HCT116 (cell line): ENCODE results near the gene GPC5.

Experiments
- POLR2A ChIP-seq: IDR thresholded peaks from 2 replicates; pipeline ENCODE4 v1.7.0; 2011; ENCODE audit warnings: borderline replicate concordance; ENCODE audit not compliant: insufficient read depth, insufficient read length; ENCODE audit errors: extremely low read depth
- POLR2AphosphoS5 ChIP-seq: IDR thresholded peaks from 2 replicates; pipeline ENCODE4 v1.6.1; 2011; ENCODE audit warnings: mild to moderate bottlenecking, low read depth, low read length, moderate library complexity
- ZNF274 ChIP-seq: fragments of 200-500 bp; sonication (Bioruptor generic); IDR thresholded peaks from 2 replicates; pipeline ENCODE4 v1.6.1; 2014; ENCODE audit warnings: mild to moderate bottlenecking, low read depth, low read length, inconsistent platforms
- TF ChIP-seq, protein P1 (sequence below), 3 experiments: fragments of 200-600 bp in 1 of 3; sonication (generic) in 1 of 3; IDR thresholded peaks in 2 of 3; conservative IDR thresholded peaks in 1 of 3; 2 replicates each; pipeline ENCODE4 v1.5.1; 2012 to 2017; ENCODE audit warnings: low read depth in 2 of 3, low read length in 2 of 3, antibody characterized with exemption in 1 of 3, borderline replicate concordance in 1 of 3, control low read depth in 1 of 3, mild to moderate bottlenecking in 1 of 3, mixed read lengths in 1 of 3, mixed run types in 1 of 3, moderate library complexity in 1 of 3; ENCODE audit not compliant: insufficient read depth in 1 of 3

DNA sequence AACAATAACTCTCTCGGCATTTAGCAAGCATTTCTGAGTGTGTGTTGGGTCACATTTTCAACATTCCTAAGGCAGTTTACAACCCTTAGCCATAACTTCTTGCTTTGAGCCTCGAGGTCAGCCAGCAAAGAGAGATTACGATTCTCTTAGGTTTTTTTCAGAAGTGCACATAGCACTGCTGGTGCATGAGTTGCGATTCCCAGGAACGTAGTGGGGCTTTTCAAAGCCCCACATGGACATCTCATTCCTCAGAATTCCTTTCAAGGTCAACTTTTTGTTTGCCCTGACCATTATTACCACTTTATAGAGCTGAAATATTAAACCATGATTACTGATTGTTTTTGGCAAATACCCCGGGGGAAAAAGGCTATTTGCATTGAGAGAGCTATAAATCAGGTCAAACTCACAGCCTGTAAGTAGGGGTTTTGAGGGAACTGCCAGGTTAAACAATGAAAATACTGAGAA lies 705.3 kb downstream of the GPC5 start:
- TF ChIP-seq ZNF274, result no peak
- TF ChIP-seq, protein P1, sequence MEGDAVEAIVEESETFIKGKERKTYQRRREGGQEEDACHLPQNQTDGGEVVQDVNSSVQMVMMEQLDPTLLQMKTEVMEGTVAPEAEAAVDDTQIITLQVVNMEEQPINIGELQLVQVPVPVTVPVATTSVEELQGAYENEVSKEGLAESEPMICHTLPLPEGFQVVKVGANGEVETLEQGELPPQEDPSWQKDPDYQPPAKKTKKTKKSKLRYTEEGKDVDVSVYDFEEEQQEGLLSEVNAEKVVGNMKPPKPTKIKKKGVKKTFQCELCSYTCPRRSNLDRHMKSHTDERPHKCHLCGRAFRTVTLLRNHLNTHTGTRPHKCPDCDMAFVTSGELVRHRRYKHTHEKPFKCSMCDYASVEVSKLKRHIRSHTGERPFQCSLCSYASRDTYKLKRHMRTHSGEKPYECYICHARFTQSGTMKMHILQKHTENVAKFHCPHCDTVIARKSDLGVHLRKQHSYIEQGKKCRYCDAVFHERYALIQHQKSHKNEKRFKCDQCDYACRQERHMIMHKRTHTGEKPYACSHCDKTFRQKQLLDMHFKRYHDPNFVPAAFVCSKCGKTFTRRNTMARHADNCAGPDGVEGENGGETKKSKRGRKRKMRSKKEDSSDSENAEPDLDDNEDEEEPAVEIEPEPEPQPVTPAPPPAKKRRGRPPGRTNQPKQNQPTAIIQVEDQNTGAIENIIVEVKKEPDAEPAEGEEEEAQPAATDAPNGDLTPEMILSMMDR (IDR thresholded peaks at IDR 0.05 in 2 of 3, conservative IDR thresholded peaks at IDR 0.05 in 1 of 3; ENCODE audit: borderline replicate concordance in 1 of 3, insufficient read depth in 1 of 3, low read depth in 2 of 3, low read length in 2 of 3), result no peak
- TF ChIP-seq POLR2AphosphoS5, result no peak
- TF ChIP-seq POLR2A, result no peak
